Neural progenitor cell (in vitro differentiated cells): Measurements from ENCODE around the gene RBM28. TPM values are rescaled to one million over a fixed set of nuclear protein-coding genes. Genes with fewer than 3 reads are reported as not detected.

Source experiments
- DNase-seq: peaks from one replicate; pipeline ENCODE4 v3.0.0-alpha.2; 2016; ENCODE audit warnings: low spot score
- H2AFZ ChIP-seq: fragments of 200-600 bp; sonication (generic); replicated peaks from 2 replicates; pipeline ENCODE4 v1.6.1; 2016; ENCODE audit warnings: antibody characterized with exemption
- H3F3A ChIP-seq: fragments of 200-600 bp; sonication (generic); 2 replicates; pipeline ENCODE4 v1.6.1; 2016; ENCODE audit warnings: antibody characterized with exemption, low read depth
- H3K27ac ChIP-seq: fragments of 200-600 bp; sonication (generic); 2 replicates; pipeline ENCODE4 v1.5.1; 2016; ENCODE audit warnings: mild to moderate bottlenecking
- H3K27me3 ChIP-seq: fragments of 200-600 bp; sonication (generic); 2 replicates; pipeline ENCODE4 v1.6.1; 2016; ENCODE audit warnings: mild to moderate bottlenecking, moderate library complexity
- H3K36me3 ChIP-seq: fragments of 200-600 bp; sonication (generic); 2 replicates; pipeline ENCODE4 v1.5.1; 2016
- H3K4me1 ChIP-seq: fragments of 200-600 bp; sonication (generic); 2 replicates; pipeline ENCODE4 v1.6.1; 2016; ENCODE audit warnings: mixed run types
- H3K4me2 ChIP-seq: fragments of 200-600 bp; sonication (generic); 2 replicates; pipeline ENCODE4 v1.6.1; 2016
- H3K4me3 ChIP-seq: fragments of 200-600 bp; sonication (generic); 2 replicates; pipeline ENCODE4 v1.5.1; 2016
- H3K79me2 ChIP-seq: fragments of 200-600 bp; sonication (generic); 2 replicates; pipeline ENCODE4 v1.6.1; 2016; ENCODE audit warnings: low read depth
- H3K9ac ChIP-seq: fragments of 200-600 bp; sonication (generic); 2 replicates; pipeline ENCODE4 v1.6.1; 2016
- H3K9me3 ChIP-seq: fragments of 200-600 bp; sonication (generic); 2 replicates; pipeline ENCODE4 v1.5.1; 2016; ENCODE audit warnings: low read depth
- H4K20me1 ChIP-seq: fragments of 200-600 bp; sonication (generic); 2 replicates; pipeline ENCODE4 v1.6.1; 2016; ENCODE audit warnings: low read depth
- H3K27ac Mint-ChIP-seq: 3 replicates; pipeline ENCODE4 v1.8.0; 2021; ENCODE audit warnings: mixed read lengths
- H3K27me3 Mint-ChIP-seq: 2 replicates; pipeline ENCODE4 v1.8.0; 2022; ENCODE audit warnings: low read depth, mild to moderate bottlenecking, inconsistent platforms, moderate library complexity, mixed read lengths; ENCODE audit not compliant: insufficient read depth
- H3K36me3 Mint-ChIP-seq: 3 replicates; pipeline ENCODE4 v1.8.0; 2021; ENCODE audit warnings: mixed read lengths
- H3K4me1 Mint-ChIP-seq: 3 replicates; pipeline ENCODE4 v1.8.0; 2021; ENCODE audit warnings: mixed read lengths
- H3K4me3 Mint-ChIP-seq: 3 replicates; pipeline ENCODE4 v1.8.0; 2021; ENCODE audit warnings: mild to moderate bottlenecking, moderate library complexity, mixed read lengths
- H3K9me3 Mint-ChIP-seq: 3 replicates; pipeline ENCODE4 v1.8.0; 2020; ENCODE audit warnings: mixed read lengths
- CTCF ChIP-seq: fragments of 200-600 bp; sonication (generic); IDR thresholded peaks from 2 replicates; pipeline ENCODE4 v1.5.1; 2017; ENCODE audit warnings: antibody characterized with exemption, mild to moderate bottlenecking
- EZH2 ChIP-seq: fragments of 200-600 bp; sonication (generic); IDR thresholded peaks from 2 replicates; pipeline ENCODE4 v1.6.1; 2017; ENCODE audit warnings: antibody characterized with exemption, mild to moderate bottlenecking, moderate library complexity
- EZH2phosphoT487 ChIP-seq: fragments of 200-600 bp; sonication (generic); IDR thresholded peaks from 2 replicates; pipeline ENCODE4 v1.6.1; 2017; ENCODE audit warnings: antibody characterized with exemption
- total RNA-seq: library from RNA; depleted of rRNA; stranded (reverse); fragments of >200 nt; gene quantifications from 2 replicates; pipeline ENCODE4 v1.2.3, GENCODE V29; 2015; ENCODE audit warnings: low replicate concordance

Gene RBM28
- total RNA-seq, 1 donor from 2014 or later: 33.5 TPM

GRCh38 chr7:128366300-128366699, 22.6 kb upstream of the RBM28 start:
- Mint-ChIP-seq H3K27ac (no peak overlapping the region), H3K4me1 (peaks cover 5% of the 10 kb centered on the region), H3K36me3 (no peaks in the 10 kb centered on the region), H3K27me3 (peaks cover 52% of the 10 kb centered on the region), H3K4me3 (no peak overlapping the region), H3K9me3 (no peaks in the 10 kb centered on the region)
- peaks cover 74% of the 10 kb centered on the region for H3K27me3 ChIP-seq
- H3K4me1 ChIP-seq: no peaks in the 10 kb centered on the region
- no peak overlapping the region for H2AFZ ChIP-seq
- peaks cover 13% of the 10 kb centered on the region for H3F3A ChIP-seq
- TF ChIP-seq CTCF (no peak), EZH2phosphoT487 (no peak), EZH2 (no peak)
- no peak overlapping the region for H3K4me3 ChIP-seq
- H3K9ac ChIP-seq: no peak overlapping the region
- H4K20me1 ChIP-seq: no peaks in the 10 kb centered on the region
- no peak overlapping the region for H3K27ac ChIP-seq
- no peak overlapping the region for H3K4me2 ChIP-seq
- H3K79me2 ChIP-seq: no peaks in the 10 kb centered on the region
- no peaks in the 10 kb centered on the region for H3K36me3 ChIP-seq
- no peaks in the 10 kb centered on the region for H3K9me3 ChIP-seq
- no peak for DNase-seq

GRCh38 chr7:128365432-128365831, 21.7 kb upstream of the RBM28 start:
- H2AFZ ChIP-seq: no peak overlapping the region
- no peak overlapping the region for H3K4me3 ChIP-seq
- TF ChIP-seq EZH2: no peak
- no peak for TF ChIP-seq EZH2phosphoT487
- TF ChIP-seq CTCF: no peak
- Mint-ChIP-seq H3K27me3 (peaks cover 56% of the 10 kb centered on the region), H3K27ac (no peak overlapping the region), H3K4me3 (no peak overlapping the region), H3K9me3 (no peaks in the 10 kb centered on the region), H3K4me1 (peaks cover 11% of the 10 kb centered on the region), H3K36me3 (no peaks in the 10 kb centered on the region)
- H3K36me3 ChIP-seq: no peaks in the 10 kb centered on the region
- H3K27ac ChIP-seq: no peak overlapping the region
- DNase-seq: no peak
- H3K4me2 ChIP-seq: no peak overlapping the region
- H3F3A ChIP-seq: peaks cover 13% of the 10 kb centered on the region
- H3K27me3 ChIP-seq: peaks cover 83% of the 10 kb centered on the region
- no peaks in the 10 kb centered on the region for H3K9me3 ChIP-seq
- H3K79me2 ChIP-seq: no peaks in the 10 kb centered on the region
- no peaks in the 10 kb centered on the region for H4K20me1 ChIP-seq
- H3K4me1 ChIP-seq: peaks cover 1% of the 10 kb centered on the region
- H3K9ac ChIP-seq: no peak overlapping the region

- peaks cover 14% of the 10 kb centered on the region for H3K4me1 Mint-ChIP-seq
- H3K27me3 Mint-ChIP-seq: peaks cover 61% of the 10 kb centered on the region
- DNase-seq: no peak
- no peak overlapping the region for H3K27ac Mint-ChIP-seq
- TF ChIP-seq EZH2phosphoT487: no peak
- no peaks in the 10 kb centered on the region for H3K79me2 ChIP-seq
- no peaks in the 10 kb centered on the region for H3K9me3 ChIP-seq
- peaks cover 94% of the 10 kb centered on the region for H3K27me3 ChIP-seq
- H3F3A ChIP-seq: peaks cover 13% of the 10 kb centered on the region
- H3K4me3 ChIP-seq: no peak overlapping the region
- H3K36me3 Mint-ChIP-seq: no peaks in the 10 kb centered on the region
- H3K27ac ChIP-seq: no peak overlapping the region
- H4K20me1 ChIP-seq: no peaks in the 10 kb centered on the region
- no peak overlapping the region for H2AFZ ChIP-seq
- peaks cover 7% of the 10 kb centered on the region for H3K4me1 ChIP-seq
- no peak overlapping the region for H3K9ac ChIP-seq
- H3K36me3 ChIP-seq: no peaks in the 10 kb centered on the region
- H3K9me3 Mint-ChIP-seq: no peaks in the 10 kb centered on the region
- no peak overlapping the region for H3K4me2 ChIP-seq
- no peak overlapping the region for H3K4me3 Mint-ChIP-seq
Measured at GRCh38 chr7:128364166-128364870, 20.6 kb upstream of the RBM28 start.

GRCh38 chr7:128363261-128363721, 19.6 kb upstream of the RBM28 start:
- no peaks in the 10 kb centered on the region for H3K9me3 Mint-ChIP-seq
- H4K20me1 ChIP-seq: no peaks in the 10 kb centered on the region
- H3K27ac ChIP-seq: no peak overlapping the region
- H3K4me3 Mint-ChIP-seq: no peak overlapping the region
- no peaks in the 10 kb centered on the region for H3K79me2 ChIP-seq
- peaks cover 7% of the 10 kb centered on the region for H3K4me1 ChIP-seq
- H3K4me2 ChIP-seq: no peak overlapping the region
- H3K4me1 Mint-ChIP-seq: peaks cover 16% of the 10 kb centered on the region
- H3K9me3 ChIP-seq: no peaks in the 10 kb centered on the region
- no peak overlapping the region for H3K4me3 ChIP-seq
- no peak for DNase-seq
- peaks cover 13% of the 10 kb centered on the region for H3F3A ChIP-seq
- TF ChIP-seq CTCF (no peak), EZH2 (no peak), EZH2phosphoT487 (no peak)
- peaks cover 2% of the 10 kb centered on the region for H3K36me3 Mint-ChIP-seq
- no peak overlapping the region for H3K9ac ChIP-seq
- H2AFZ ChIP-seq: no peak overlapping the region
- peaks cover 100% of the 10 kb centered on the region for H3K27me3 ChIP-seq
- H3K36me3 ChIP-seq: no peaks in the 10 kb centered on the region
- H3K27ac Mint-ChIP-seq: no peak overlapping the region
- H3K27me3 Mint-ChIP-seq: peaks cover 60% of the 10 kb centered on the region
